H9 (cell line): Measurements from ENCODE around the gene FAM83C. TPM values are rescaled to one million over a fixed set of nuclear protein-coding genes. Genes with fewer than 3 reads are reported as not detected.
A peak's percentile ranks its signal among the peaks of the same experiment; 100 is the strongest.

Experiments used
- DNase-seq: peaks from one replicate; pipeline ENCODE4 v3.0.0-alpha.2; 2017
- H2AFZ ChIP-seq: one replicate; pipeline ENCODE4 v1.6.1; 2013; ENCODE audit warnings: mild to moderate bottlenecking, low read length, control low read depth, moderate library complexity
- H2AK5ac ChIP-seq: 2 replicates; pipeline ENCODE4 v1.6.1; 2013; ENCODE audit warnings: low read length, control low read depth, mixed read lengths; ENCODE audit not compliant: insufficient read length
- H2BK120ac ChIP-seq: one replicate; pipeline ENCODE4 v1.6.1; 2013; ENCODE audit warnings: low read depth, mild to moderate bottlenecking, low read length, control low read depth, inconsistent platforms; ENCODE audit not compliant: poor library complexity, severe bottlenecking
- H2BK12ac ChIP-seq: 2 replicates; pipeline ENCODE4 v1.6.1; 2013; ENCODE audit warnings: low read length, control low read depth, mixed read lengths, low read depth; ENCODE audit not compliant: insufficient read length
- H2BK15ac ChIP-seq: 2 replicates; pipeline ENCODE4 v1.6.1; 2013; ENCODE audit warnings: low read depth, low read length, control low read depth
- H2BK20ac ChIP-seq: one replicate; pipeline ENCODE4 v1.6.1; 2013; ENCODE audit warnings: low read depth, mild to moderate bottlenecking, low read length, control low read depth, inconsistent platforms; ENCODE audit not compliant: poor library complexity, severe bottlenecking
- H2BK5ac ChIP-seq: 2 replicates; pipeline ENCODE4 v1.6.1; 2013; ENCODE audit warnings: low read length, control low read depth, mixed read lengths; ENCODE audit not compliant: insufficient read length
- H3K14ac ChIP-seq: 2 replicates; pipeline ENCODE4 v1.6.1; 2013; ENCODE audit warnings: low read length, control low read depth; ENCODE audit not compliant: insufficient read depth
- H3K18ac ChIP-seq: 2 replicates; pipeline ENCODE4 v1.6.1; 2013; ENCODE audit warnings: low read depth, mild to moderate bottlenecking, mixed read lengths, low read length, control low read depth; ENCODE audit not compliant: insufficient read length
- H3K23ac ChIP-seq: 2 replicates; pipeline ENCODE4 v1.6.1; 2013; ENCODE audit warnings: low read length, control low read depth, mixed read lengths, low read depth; ENCODE audit not compliant: insufficient read length
- H3K23me2 ChIP-seq: 2 replicates; pipeline ENCODE4 v1.6.1; 2013; ENCODE audit warnings: low read depth, mild to moderate bottlenecking, mixed read lengths, low read length, control low read depth; ENCODE audit not compliant: insufficient read length, poor library complexity, severe bottlenecking
- H3K27ac ChIP-seq: 2 replicates; pipeline ENCODE4 v1.5.1; 2013; ENCODE audit warnings: low read length, control low read depth, mixed read lengths, low read depth; ENCODE audit not compliant: insufficient read length
- H3K27me3 ChIP-seq: 2 replicates; pipeline ENCODE4 v1.6.1; 2013; ENCODE audit warnings: low read length, control low read depth, inconsistent platforms; ENCODE audit not compliant: insufficient read depth
- H3K4ac ChIP-seq: 2 replicates; pipeline ENCODE4 v1.6.1; 2013; ENCODE audit warnings: low read depth, mild to moderate bottlenecking, control low read depth, inconsistent platforms, low read length, moderate library complexity
- H3K4me1 ChIP-seq: 2 replicates; pipeline ENCODE4 v1.6.1; 2013; ENCODE audit warnings: low read length, control low read depth, inconsistent platforms; ENCODE audit not compliant: insufficient read depth
- H3K4me2 ChIP-seq: 2 replicates; pipeline ENCODE4 v1.6.1; 2013; ENCODE audit warnings: low read length, control low read depth, mixed read lengths; ENCODE audit not compliant: insufficient read length, insufficient read depth
- H3K56ac ChIP-seq: 2 replicates; pipeline ENCODE4 v1.6.1; 2013; ENCODE audit warnings: low read depth, mild to moderate bottlenecking, mixed read lengths, low read length, control low read depth; ENCODE audit not compliant: insufficient read length
- H3K79me1 ChIP-seq: 2 replicates; pipeline ENCODE4 v1.6.1; 2013; ENCODE audit warnings: low read depth, mild to moderate bottlenecking, moderate library complexity, low read length, control low read depth, inconsistent platforms; ENCODE audit not compliant: insufficient read depth, poor library complexity, severe bottlenecking
- H3K79me2 ChIP-seq: 2 replicates; pipeline ENCODE4 v1.6.1; 2013; ENCODE audit warnings: low read length, control low read depth, inconsistent platforms; ENCODE audit not compliant: insufficient read depth
- H3K9ac ChIP-seq: 2 replicates; pipeline ENCODE4 v1.6.1; 2013; ENCODE audit warnings: low read length, control low read depth, mixed read lengths; ENCODE audit not compliant: insufficient read length; ENCODE audit errors: extremely low read depth
- H3K9me3 ChIP-seq: one replicate; pipeline ENCODE4 v1.6.1; 2013; ENCODE audit warnings: low read depth, low read length, inconsistent platforms; ENCODE audit not compliant: control insufficient read depth
- H3T11ph ChIP-seq: one replicate; pipeline ENCODE4 v1.6.1; 2013; ENCODE audit warnings: mild to moderate bottlenecking, low read length, control low read depth, inconsistent platforms
- H4K20me1 ChIP-seq: one replicate; pipeline ENCODE4 v1.6.1; 2013; ENCODE audit not compliant: control insufficient read depth, insufficient read length, insufficient read depth
- H4K5ac ChIP-seq: 2 replicates; pipeline ENCODE4 v1.6.1; 2013; ENCODE audit warnings: low read depth, mild to moderate bottlenecking, mixed read lengths, low read length, control low read depth; ENCODE audit not compliant: insufficient read length
- H4K8ac ChIP-seq: replicated peaks from 2 replicates; pipeline ENCODE4 v1.6.1; 2013; ENCODE audit warnings: low read length, control low read depth, mixed read lengths, low read depth; ENCODE audit not compliant: insufficient read length
- H4K91ac ChIP-seq: 2 replicates; pipeline ENCODE4 v1.6.1; 2013; ENCODE audit warnings: low read depth, mild to moderate bottlenecking, moderate library complexity, mixed read lengths, low read length, control low read depth; ENCODE audit not compliant: insufficient read length
- H3K27ac Mint-ChIP-seq, 3 experiments: 2 replicates in 2 of 3; 3 replicates in 1 of 3; pipeline ENCODE4 v1.8.0; 2020 to 2021; ENCODE audit warnings: mixed read lengths in 3 of 3, mild to moderate bottlenecking in 1 of 3, moderate library complexity in 1 of 3
- H3K27me3 Mint-ChIP-seq: 2 replicates; pipeline ENCODE4 v1.8.0; 2021; ENCODE audit warnings: low read depth, mild to moderate bottlenecking, moderate library complexity, mixed read lengths
- H3K36me3 Mint-ChIP-seq, 3 experiments: 2 replicates in 2 of 3; 3 replicates in 1 of 3; pipeline ENCODE4 v1.8.0; 2020 to 2021; ENCODE audit warnings: low read depth in 3 of 3, mixed read lengths in 3 of 3; ENCODE audit not compliant: insufficient read depth in 1 of 3
- H3K4me1 Mint-ChIP-seq, 2 experiments: 2 replicates each; pipeline ENCODE4 v1.8.0; 2020; ENCODE audit warnings: mixed read lengths in 2 of 2
- H3K4me3 Mint-ChIP-seq, 2 experiments: 2 replicates in 1 of 2; 3 replicates in 1 of 2; pipeline ENCODE4 v1.8.0; 2020 to 2021; ENCODE audit warnings: mild to moderate bottlenecking in 2 of 2, mixed read lengths in 2 of 2, moderate library complexity in 1 of 2
- H3K9me3 Mint-ChIP-seq, 2 experiments: 2 replicates in 1 of 2; 3 replicates in 1 of 2; pipeline ENCODE4 v1.8.0; 2020; ENCODE audit warnings: mild to moderate bottlenecking in 2 of 2, mixed read lengths in 2 of 2, moderate library complexity in 1 of 2
- WGBS: extraction: QIAGEN DNeasy Blood & Tissue Kit; methylation state at CpG from one replicate; pipeline ENCODE4 v1.1.7; 2013; ENCODE audit warnings: missing lambda C conversion rate, low lambda C conversion rate, mixed read lengths; ENCODE audit not compliant: insufficient read length; ENCODE audit errors: extremely low coverage; 5-methylcytosine and 5-hydroxymethylcytosine counted together
- total RNA-seq: library from RNA; stranded (reverse); gene quantifications from 2 replicates; pipeline ENCODE4 v1.2.1, GENCODE V29; 2021
- TF ChIP-seq, protein P1 (sequence below): fragments of 200-600 bp; sonication (generic); conservative IDR thresholded peaks from 3 replicates; pipeline ENCODE4 v1.8.0; 2021; ENCODE audit warnings: antibody characterized with exemption, mild to moderate bottlenecking

The FAM83C gene
- total RNA-seq, 1 experiment from 2014 or later, result not detected

DNA sequence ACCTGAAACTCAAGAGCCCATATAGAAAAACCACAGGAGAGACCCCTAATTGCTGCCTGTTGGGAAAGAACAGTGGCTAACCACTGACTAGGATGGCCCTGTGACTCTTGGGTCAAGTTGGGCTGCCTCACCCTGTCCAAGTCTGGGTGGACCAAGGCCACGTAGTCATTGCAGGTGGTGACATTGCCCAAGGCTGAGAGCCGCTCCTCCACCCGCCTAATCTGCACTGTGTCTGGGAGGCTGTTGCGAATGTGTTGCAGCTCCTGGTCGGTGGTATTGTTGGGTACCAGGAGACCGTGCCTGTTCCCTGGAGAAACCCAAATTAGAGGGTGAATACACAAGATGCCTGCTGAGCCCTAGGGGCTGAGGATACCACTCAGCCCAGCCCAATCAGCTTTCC is 11.7 kb downstream of the FAM83C start:
- Mint-ChIP-seq H3K27ac (0 out of 7 replicates have a peak overlapping the region, but pooled peaks of 1 of the 3 experiments have one; percentile 70), H3K4me3 (no peak overlapping the region), H3K4me1 (peaks cover 24 to 31% of the 10 kb centered on the region in 2 experiments), H3K36me3 (peaks cover 26 to 64% (median 61%) of the 10 kb centered on the region in 3 experiments), H3K9me3 (no peaks in the 10 kb centered on the region; a peak in 2 of 5 replicates), H3K27me3 (no peaks in the 10 kb centered on the region; the same call in 1 of the 2 replicates)
- Histone ChIP-seq H2BK15ac (no peak overlapping the region), H3K18ac (no peak overlapping the region), H3K4me1 (peaks cover 7% of the 10 kb centered on the region), H2BK12ac (no peak overlapping the region), H3K27ac (no peak overlapping the region), H4K20me1 (no peaks in the 10 kb centered on the region), H3T11ph (no peak overlapping the region), H2BK120ac (no peak overlapping the region), H2AK5ac (no peak overlapping the region), H4K8ac (no peak overlapping the region), H3K4ac (no peak overlapping the region), H3K56ac (no peak overlapping the region), H3K79me1 (no peaks in the 10 kb centered on the region), H3K23ac (no peak overlapping the region), H2BK5ac (no peak overlapping the region), H4K91ac (no peak overlapping the region), H2BK20ac (no peak overlapping the region), H3K23me2 (peaks cover 10% of the 10 kb centered on the region), H3K79me2 (peaks cover 11% of the 10 kb centered on the region), H3K14ac (no peak overlapping the region), H3K9ac (no peak overlapping the region), H4K5ac (no peak overlapping the region), H3K4me2 (no peak overlapping the region), H3K9me3 (no peaks in the 10 kb centered on the region), H3K27me3 (no peaks in the 10 kb centered on the region), H2AFZ (no peak overlapping the region)
- no peak for DNase-seq
- TF ChIP-seq, protein P1, sequence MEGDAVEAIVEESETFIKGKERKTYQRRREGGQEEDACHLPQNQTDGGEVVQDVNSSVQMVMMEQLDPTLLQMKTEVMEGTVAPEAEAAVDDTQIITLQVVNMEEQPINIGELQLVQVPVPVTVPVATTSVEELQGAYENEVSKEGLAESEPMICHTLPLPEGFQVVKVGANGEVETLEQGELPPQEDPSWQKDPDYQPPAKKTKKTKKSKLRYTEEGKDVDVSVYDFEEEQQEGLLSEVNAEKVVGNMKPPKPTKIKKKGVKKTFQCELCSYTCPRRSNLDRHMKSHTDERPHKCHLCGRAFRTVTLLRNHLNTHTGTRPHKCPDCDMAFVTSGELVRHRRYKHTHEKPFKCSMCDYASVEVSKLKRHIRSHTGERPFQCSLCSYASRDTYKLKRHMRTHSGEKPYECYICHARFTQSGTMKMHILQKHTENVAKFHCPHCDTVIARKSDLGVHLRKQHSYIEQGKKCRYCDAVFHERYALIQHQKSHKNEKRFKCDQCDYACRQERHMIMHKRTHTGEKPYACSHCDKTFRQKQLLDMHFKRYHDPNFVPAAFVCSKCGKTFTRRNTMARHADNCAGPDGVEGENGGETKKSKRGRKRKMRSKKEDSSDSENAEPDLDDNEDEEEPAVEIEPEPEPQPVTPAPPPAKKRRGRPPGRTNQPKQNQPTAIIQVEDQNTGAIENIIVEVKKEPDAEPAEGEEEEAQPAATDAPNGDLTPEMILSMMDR, result no peak
- WGBS, result no CpG with 5 or more reads among the region's 6 CpGs
